Adrenal gland (tissue), 5 donors: ENCODE data around the gene PSG1.
"Not testable (repeated sequence)": the region's sequence is repeated elsewhere in the genome, so short reads cannot be mapped to it uniquely, and the experiment has no call there.

Source experiments
- CTCF ChIP-seq, 6 experiments: fragments of 450-650 bp in 4 of 6; fragments of 200-600 bp in 2 of 6; sonication (generic) in 1 of 6; IDR thresholded peaks; 1 replicate in 5 of 6; 2 replicates in 1 of 6; pipeline versions ENCODE4 v1.5.1 to v1.8.0; 2016 to 2021; ENCODE audit warnings: antibody characterized with exemption in 6 of 6, mild to moderate bottlenecking in 2 of 6, moderate library complexity in 1 of 6
- POLR2A ChIP-seq, 2 donors: fragments of 450-650 bp; IDR thresholded peaks; one replicate each; pipeline ENCODE4 v1.6.1; 2017; ENCODE audit warnings: antibody characterized with exemption in 2 of 2, mild to moderate bottlenecking in 2 of 2, moderate library complexity in 1 of 2
- donor health status: DM: no; HTN: no; CAD: no.

GRCh38 chr19:42917634-42918033, 38.1 kb upstream of the PSG1 start, which contains the start of gene PSG6:
- TF ChIP-seq CTCF, POLR2A (IDR thresholded peaks at IDR 0.05): not testable (repeated sequence)
